Measurements from ENCODE around the gene MTMR10.

- no peak for TF ChIP-seq EZH2 (IDR thresholded peaks at IDR 0.05; ENCODE audit: low read length, unreplicated experiment)
- no peak for TF ChIP-seq CTCF (conservative IDR thresholded peaks at IDR 0.05; ENCODE audit: low read depth, low read length)
These were observed 44.2 kb upstream of the MTMR10 start for GRCh38 chr15:31035610-31036009.

Measured in PC-3 (cell line).